ENCODE results near the gene FGF11.

- TF ChIP-seq RAD21 (IDR thresholded peaks at IDR 0.05; ENCODE audit: low read length) (no peak), CEBPB (IDR thresholded peaks at IDR 0.05; ENCODE audit: low read depth, low read length) (no peak), POLR2A (IDR thresholded peaks at IDR 0.05; ENCODE audit: low read depth, low read length) (no peak), MAFK (IDR thresholded peaks at IDR 0.05; ENCODE audit: low read depth, low read length) (no peak)
- TF ChIP-seq, protein P1, sequence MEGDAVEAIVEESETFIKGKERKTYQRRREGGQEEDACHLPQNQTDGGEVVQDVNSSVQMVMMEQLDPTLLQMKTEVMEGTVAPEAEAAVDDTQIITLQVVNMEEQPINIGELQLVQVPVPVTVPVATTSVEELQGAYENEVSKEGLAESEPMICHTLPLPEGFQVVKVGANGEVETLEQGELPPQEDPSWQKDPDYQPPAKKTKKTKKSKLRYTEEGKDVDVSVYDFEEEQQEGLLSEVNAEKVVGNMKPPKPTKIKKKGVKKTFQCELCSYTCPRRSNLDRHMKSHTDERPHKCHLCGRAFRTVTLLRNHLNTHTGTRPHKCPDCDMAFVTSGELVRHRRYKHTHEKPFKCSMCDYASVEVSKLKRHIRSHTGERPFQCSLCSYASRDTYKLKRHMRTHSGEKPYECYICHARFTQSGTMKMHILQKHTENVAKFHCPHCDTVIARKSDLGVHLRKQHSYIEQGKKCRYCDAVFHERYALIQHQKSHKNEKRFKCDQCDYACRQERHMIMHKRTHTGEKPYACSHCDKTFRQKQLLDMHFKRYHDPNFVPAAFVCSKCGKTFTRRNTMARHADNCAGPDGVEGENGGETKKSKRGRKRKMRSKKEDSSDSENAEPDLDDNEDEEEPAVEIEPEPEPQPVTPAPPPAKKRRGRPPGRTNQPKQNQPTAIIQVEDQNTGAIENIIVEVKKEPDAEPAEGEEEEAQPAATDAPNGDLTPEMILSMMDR (conservative IDR thresholded peaks at IDR 0.05; ENCODE audit: low read depth, low read length) = no peak
Observed at GRCh38 chr17:7438656-7439460, 454 bp upstream of the FGF11 start.
